K562 (cell line): ENCODE data around the gene RGS7. TPM values are rescaled to one million over a fixed set of nuclear protein-coding genes. Genes with fewer than 3 reads are reported as not detected.

Experiments used
- ATAC-seq: fragments of 200-7000 bp; cut with Tn5 transposase; 3 replicates; pipeline ENCODE4 v1.9.1; 2020; ENCODE audit warnings: moderate library complexity
- BruUV-seq: library from RNA; stranded (reverse); fragments of 400-500 nt; replicated peaks from 2 replicates; lab custom pipeline; 2021; lab: Mats Ljungman, UMichigan
- CTCF ChIA-PET: fragments of 300-600 bp; formaldehyde crosslinking; extraction: SDS; loops from one replicate; lab custom pipeline; 2021; ENCODE audit warnings: low intra/inter-chr PET ratio; lab: Yijun Ruan, JAX
- POLR2A ChIA-PET: fragments of 300-600, 350-650 bp; sonication (Branson Sonifier 250); formaldehyde crosslinking; extraction: SDS; loops from one replicate; lab custom pipeline; 2021; ENCODE audit warnings: antibody characterized with exemption, inconsistent platforms; lab: Yijun Ruan, JAX
- DNase-seq, 4 experiments: peaks; one replicate each; pipeline versions ENCODE4 v3.0.0 to v3.0.0-alpha.2; 2011 to 2018; ENCODE audit warnings: low spot score in 3 of 4, mixed read lengths in 3 of 4; ENCODE audit errors: extremely low read depth in 1 of 4
- FAIRE-seq: peaks from 2 replicates; lab custom pipeline; 2011; peaks lifted over from hg19 to GRCh38; lab: Jason Lieb, UNC
- H2AFZ ChIP-seq: 2 replicates; pipeline ENCODE4 v1.6.0; 2011; ENCODE audit warnings: low read depth, low read length, control low read depth, inconsistent platforms
- H3K27ac ChIP-seq: fragments of 200-600 bp; 3 replicates; pipeline ENCODE4 v1.8.0; 2011; ENCODE audit warnings: low read depth, mild to moderate bottlenecking, control low read depth, inconsistent platforms, low read length, moderate library complexity, mixed read lengths; ENCODE audit errors: extremely low read depth
- H3K27me3 ChIP-seq, 2 experiments: fragments of 300-600 bp in 1 of 2; 2 replicates in 1 of 2; 3 replicates in 1 of 2; pipeline versions ENCODE4 v1.6.0 to v1.8.0; 2011; ENCODE audit warnings: inconsistent platforms in 2 of 2, low read length in 2 of 2, mild to moderate bottlenecking in 1 of 2, mixed read lengths in 1 of 2, moderate library complexity in 1 of 2; ENCODE audit not compliant: control insufficient read depth in 2 of 2, insufficient read depth in 2 of 2
- H3K36me3 ChIP-seq: fragments of 300-600 bp; 3 replicates; pipeline ENCODE4 v1.8.0; 2011; ENCODE audit warnings: mild to moderate bottlenecking, low read length, inconsistent platforms; ENCODE audit not compliant: control insufficient read depth, insufficient read depth
- H3K4me1 ChIP-seq, 2 experiments: fragments of 200-600 bp in 1 of 2; replicated peaks in 1 of 2; 2 replicates in 1 of 2; 3 replicates in 1 of 2; pipeline versions ENCODE4 v1.5.1 to v1.8.0; 2011; ENCODE audit warnings: inconsistent platforms in 2 of 2, low read length in 2 of 2, mild to moderate bottlenecking in 1 of 2, mixed read lengths in 1 of 2, moderate library complexity in 1 of 2; ENCODE audit not compliant: control insufficient read depth in 2 of 2, insufficient read depth in 2 of 2
- H3K4me2 ChIP-seq: 2 replicates; pipeline ENCODE4 v1.6.1; 2011; ENCODE audit warnings: low read length, control low read depth, inconsistent platforms, mixed read lengths; ENCODE audit not compliant: insufficient read depth
- H3K4me3 ChIP-seq: fragments of 200-600 bp; sonication (generic), shearing (Covaris generic); 2 replicates; pipeline ENCODE4 v1.5.1; 2016; ENCODE audit warnings: control low read depth, inconsistent platforms
- H3K79me2 ChIP-seq: fragments of 200-600 bp; 3 replicates; pipeline ENCODE4 v1.8.0; 2011; ENCODE audit warnings: low read length, inconsistent platforms; ENCODE audit not compliant: control insufficient read depth, insufficient read depth
- H3K9ac ChIP-seq, 2 experiments: 2 replicates each; pipeline versions ENCODE4 v1.6.0 to v1.6.1; 2011; ENCODE audit warnings: low read depth in 2 of 2, low read length in 2 of 2, control low read depth in 1 of 2, inconsistent platforms in 1 of 2, mild to moderate bottlenecking in 1 of 2, mixed read lengths in 1 of 2; ENCODE audit not compliant: insufficient read depth in 1 of 2
- H3K9me1 ChIP-seq: one replicate; pipeline ENCODE4 v1.6.0; 2011; ENCODE audit warnings: inconsistent platforms, mild to moderate bottlenecking, low read length, moderate library complexity; ENCODE audit not compliant: control insufficient read depth, insufficient read depth
- H3K9me3 ChIP-seq: replicated peaks from 2 replicates; pipeline ENCODE4 v1.5.1; 2011; ENCODE audit warnings: low read depth, low read length, inconsistent platforms; ENCODE audit not compliant: control insufficient read depth, insufficient read depth
- H4K20me1 ChIP-seq: replicated peaks from 2 replicates; pipeline ENCODE4 v1.6.1; 2011; ENCODE audit warnings: low read length, inconsistent platforms, mixed read lengths; ENCODE audit not compliant: control insufficient read depth, insufficient read depth
- ARID3A ChIP-seq: IDR thresholded peaks from 2 replicates; pipeline ENCODE4 v1.6.1; 2012; ENCODE audit warnings: low read depth, low read length, improper control_type of control experiment, borderline replicate concordance
- CTCFL ChIP-seq: IDR thresholded peaks from 2 replicates; pipeline ENCODE4 v1.6.1; 2011; ENCODE audit warnings: borderline replicate concordance, low read depth, mild to moderate bottlenecking, moderate library complexity, low read length; ENCODE audit not compliant: insufficient read depth, poor library complexity, severe bottlenecking
- DPF2 ChIP-seq: fragments of 450-650 bp; IDR thresholded peaks from 2 replicates; pipeline ENCODE4 v1.6.1; 2016
- HNRNPL ChIP-seq: fragments of 200-400 bp; formaldehyde crosslinking; IDR thresholded peaks from 2 replicates; pipeline ENCODE4 v1.6.1; 2017; ENCODE audit warnings: low read depth, mild to moderate bottlenecking, low read length
- MEF2A ChIP-seq: IDR thresholded peaks from 2 replicates; pipeline ENCODE4 v1.6.1; 2011; ENCODE audit warnings: low read depth, mild to moderate bottlenecking, low read length, moderate library complexity; ENCODE audit not compliant: control insufficient read depth
- POLR2G ChIP-seq: fragments of 200-400 bp; formaldehyde crosslinking; IDR thresholded peaks from 2 replicates; pipeline ENCODE4 v1.6.1; 2017; ENCODE audit warnings: low read depth, mild to moderate bottlenecking, antibody characterized with exemption, low read length, moderate library complexity
- RAD51 ChIP-seq: fragments of 450-650 bp; IDR thresholded peaks from 2 replicates; pipeline ENCODE4 v1.7.1; 2016; ENCODE audit warnings: low read depth, mild to moderate bottlenecking, borderline replicate concordance
- RFX7 ChIP-seq: fragments of 250-450 bp; sonication (Bioruptor Pico); IDR thresholded peaks from 2 replicates; pipeline ENCODE4 v1.5.1; 2021; ENCODE audit warnings: mild to moderate bottlenecking
- ZNF277 ChIP-seq: fragments of 250-450 bp; sonication (Bioruptor Pico); IDR thresholded peaks from 2 replicates; pipeline ENCODE4 v1.8.0; 2022; ENCODE audit warnings: inconsistent platforms, mild to moderate bottlenecking, moderate library complexity, borderline replicate concordance
- ZSCAN29 ChIP-seq: fragments of 450-650 bp; IDR thresholded peaks from 2 replicates; pipeline ENCODE4 v1.6.1; 2017
- ZZZ3 ChIP-seq: fragments of 450-650 bp; IDR thresholded peaks from 2 replicates; pipeline ENCODE4 v1.6.1; 2016; ENCODE audit warnings: antibody characterized with exemption, mild to moderate bottlenecking, moderate library complexity
- WGBS: fragments of 100-300 bp; shearing (Covaris generic); methylation state at CpG from one replicate; pipeline ENCODE4 v1.1.6; 2016; ENCODE audit warnings: low coverage, mixed read lengths; ENCODE audit not compliant: insufficient coverage; ENCODE audit errors: missing lambda C conversion rate; 5-methylcytosine and 5-hydroxymethylcytosine counted together
- in situ Hi-C: fragments of 300-500 bp; cut with MboI; formaldehyde crosslinking; loops from 4 replicates; pipeline ENCODE4 v1.15.0; 2018; ENCODE audit warnings: inconsistent platforms, mixed read lengths
- intact Hi-C: fragments of 100-400 bp; cut with micrococcal nuclease; formaldehyde crosslinking; loops from 2 replicates; pipeline ENCODE4 v1.14.2; 2022
- polyA plus RNA-seq, 8 experiments: library from polyadenylated mRNA; depleted of rRNA in 4 of 8; stranded (reverse) in 5 of 8; unstranded in 3 of 8; fragments of >200 nt; fragmentation: Nextera tagmentation in 2 of 8; fragmentation: Illumina TruSeq in 1 of 8; extraction: Ambion mirVana in 2 of 8; extraction: Trizol in 1 of 8; gene quantifications; 2 replicates each; pipeline versions ENCODE4 v1.2.1 to v1.2.3, GENCODE V29; 2011 to 2014; ENCODE audit warnings: inconsistent platforms in 1 of 8, missing spikeins in 1 of 8
- total RNA-seq, 7 experiments: library from RNA; depleted of rRNA in 6 of 7; stranded (reverse); fragments of >200 nt in 6 of 7; fragmentation: Illumina TruSeq in 2 of 7; extraction: Trizol in 2 of 7; gene quantifications; 2 replicates each; pipeline versions ENCODE4 v1.2.1 to v1.2.3, GENCODE V29; 2011 to 2021; ENCODE audit warnings: low replicate concordance in 1 of 7
- TF ChIP-seq, protein P1 (sequence below): fragments of 250-450 bp; sonication (Bioruptor Pico); IDR thresholded peaks from 2 replicates; pipeline ENCODE4 v1.4.0; 2020; ENCODE audit warnings: borderline replicate concordance

Gene RGS7
- total and polyA plus RNA-seq, 9 of the 15 experiments (the other 6 are each of a cell fraction or from before 2014, with no cell fraction given), result not detected

- TF ChIP-seq CTCFL (no peak), ZNF277 (CRISPR knock-in tag) (no peak)
Observed at GRCh38 chr1:241068359-241068758, 288.6 kb downstream of the RGS7 start (continued).

GRCh38 chr1:241063276-241063675, 293.7 kb downstream of the RGS7 start:
- Histone ChIP-seq H3K36me3 (no peaks in the 10 kb centered on the region), H3K9me1 (no peaks in the 10 kb centered on the region), H3K9me3 (no peaks in the 10 kb centered on the region), H2AFZ (no peak overlapping the region), H3K27ac (no peak overlapping the region), H4K20me1 (no peaks in the 10 kb centered on the region), H3K4me1 (no peaks in the 10 kb centered on the region), H3K27me3 (no peaks in the 10 kb centered on the region), H3K9ac (no peak overlapping the region), H3K4me3 (no peak overlapping the region), H3K79me2 (no peaks in the 10 kb centered on the region), H3K4me2 (no peak overlapping the region)
- no peak for DNase-seq
- ChIA-PET POLR2A (no interaction called here), CTCF (no interaction called here)
- intact Hi-C loops (no loop called here), in situ Hi-C loops (no loop called here)
- no peak for ATAC-seq
- WGBS, result 1% methylated on average over 5 of the region's 5 CpGs
- no peak for FAIRE-seq
- BruUV-seq, result no TSS peak
- no peak for TF ChIP-seq ZZZ3
- no peak for TF ChIP-seq RAD51
- no peak for TF ChIP-seq ZSCAN29
- TF ChIP-seq ARID3A, result no peak
- TF ChIP-seq, protein P1, sequence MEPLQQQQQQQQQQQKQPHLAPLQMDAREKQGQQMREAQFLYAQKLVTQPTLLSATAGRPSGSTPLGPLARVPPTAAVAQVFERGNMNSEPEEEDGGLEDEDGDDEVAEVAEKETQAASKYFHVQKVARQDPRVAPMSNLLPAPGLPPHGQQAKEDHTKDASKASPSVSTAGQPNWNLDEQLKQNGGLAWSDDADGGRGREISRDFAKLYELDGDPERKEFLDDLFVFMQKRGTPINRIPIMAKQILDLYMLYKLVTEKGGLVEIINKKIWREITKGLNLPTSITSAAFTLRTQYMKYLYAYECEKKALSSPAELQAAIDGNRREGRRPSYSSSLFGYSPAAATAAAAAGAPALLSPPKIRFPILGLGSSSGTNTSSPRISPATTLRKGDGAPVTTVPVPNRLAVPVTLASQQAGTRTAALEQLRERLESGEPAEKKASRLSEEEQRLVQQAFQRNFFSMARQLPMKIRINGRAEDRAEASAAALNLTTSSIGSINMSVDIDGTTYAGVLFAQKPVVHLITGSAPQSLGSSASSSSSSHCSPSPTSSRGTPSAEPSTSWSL (CRISPR knock-in tag), result no peak
- TF ChIP-seq RFX7 (CRISPR knock-in tag), result no peak
- no peak for TF ChIP-seq MEF2A
- no peak for TF ChIP-seq POLR2G
- no peak for TF ChIP-seq HNRNPL
- TF ChIP-seq DPF2, result no peak
